SU-DHL-6 (cell line): Measurements from ENCODE around the gene RHEX.

Source experiments
- H2AFZ ChIP-seq: fragments of 200-600 bp; sonication (generic); 2 replicates; pipeline ENCODE4 v1.6.1; 2014; ENCODE audit warnings: low read depth, mild to moderate bottlenecking, moderate library complexity, mixed read lengths, antibody characterized with exemption, low read length; ENCODE audit not compliant: severe bottlenecking
- H3F3A ChIP-seq: fragments of 200-600 bp; shearing (Covaris generic); 2 replicates; pipeline ENCODE4 v1.6.0; 2016; ENCODE audit warnings: antibody characterized with exemption, mild to moderate bottlenecking; ENCODE audit not compliant: insufficient read depth
- H3K27ac ChIP-seq: fragments of 200-600 bp; sonication (generic); 2 replicates; pipeline ENCODE4 v1.5.1; 2016; ENCODE audit warnings: low read depth, mild to moderate bottlenecking, low read length, moderate library complexity, mixed read lengths
- H3K27me3 ChIP-seq: fragments of 200-600 bp; sonication (generic), shearing (Covaris generic); 2 replicates; pipeline ENCODE4 v1.6.0; 2014; ENCODE audit warnings: mild to moderate bottlenecking, low read length
- H3K36me3 ChIP-seq: fragments of 200-600 bp; sonication (generic); 2 replicates; pipeline ENCODE4 v1.6.1; 2014; ENCODE audit warnings: mild to moderate bottlenecking, low read length, mixed read lengths
- H3K4me2 ChIP-seq: fragments of 300-600, 200-600 bp; shearing (Covaris generic), sonication (generic); 2 replicates; pipeline ENCODE4 v1.6.0; 2014; ENCODE audit warnings: low read length, low read depth, mild to moderate bottlenecking; ENCODE audit not compliant: poor library complexity, severe bottlenecking
- H3K4me3 ChIP-seq: fragments of 200-600 bp; sonication (generic); 2 replicates; pipeline ENCODE4 v1.5.1; 2014; ENCODE audit warnings: antibody characterized with exemption, low read length, mild to moderate bottlenecking, mixed read lengths; ENCODE audit not compliant: insufficient read depth, poor library complexity, severe bottlenecking
- H3K79me2 ChIP-seq: fragments of 200-600 bp; sonication (generic); 2 replicates; pipeline ENCODE4 v1.6.1; 2014; ENCODE audit warnings: mild to moderate bottlenecking, low read length, moderate library complexity; ENCODE audit not compliant: insufficient read depth
- H3K9ac ChIP-seq: fragments of 200-600 bp; sonication (generic); 2 replicates; pipeline ENCODE4 v1.7.0; 2014; ENCODE audit warnings: mild to moderate bottlenecking, low read length
- H3K9me2 ChIP-seq: fragments of 200-600 bp; sonication (generic); replicated peaks from 2 replicates; pipeline ENCODE4 v1.6.1; 2014; ENCODE audit warnings: low read length; ENCODE audit not compliant: insufficient read depth
- H3K9me3 ChIP-seq: fragments of 200-600 bp; sonication (generic); 2 replicates; pipeline ENCODE4 v1.6.1; 2014; ENCODE audit warnings: low read length, mixed read lengths; ENCODE audit not compliant: insufficient read depth
- H4K20me1 ChIP-seq: fragments of 200-600 bp; sonication (generic); 2 replicates; pipeline ENCODE4 v1.6.1; 2014; ENCODE audit warnings: low read depth, mild to moderate bottlenecking, antibody characterized with exemption, low read length, moderate library complexity, mixed read lengths
- CTCF ChIP-seq: fragments of 200-600 bp; sonication (generic); IDR thresholded peaks from one replicate; pipeline ENCODE4 v1.5.1; 2017; ENCODE audit warnings: antibody characterized with exemption, mild to moderate bottlenecking, low read length, moderate library complexity; ENCODE audit not compliant: insufficient read depth, poor library complexity, severe bottlenecking
- EZH2phosphoT487 ChIP-seq: fragments of 200-600 bp; sonication (generic), shearing (Covaris generic); conservative IDR thresholded peaks from 2 replicates; pipeline ENCODE4 v1.6.1; 2018; ENCODE audit warnings: mild to moderate bottlenecking, antibody characterized with exemption, low read length, moderate library complexity, mixed read lengths

The RHEX gene

GRCh38 chr1:206081856-206082255, 28.9 kb downstream of the RHEX start:
- H3K4me3 ChIP-seq = no peak overlapping the region
- no peaks in the 10 kb centered on the region; the same call in 1 of the 2 replicates for H3F3A ChIP-seq
- H3K79me2 ChIP-seq = no peaks in the 10 kb centered on the region
- H3K9me2 ChIP-seq = no peaks in the 10 kb centered on the region
- H3K27me3 ChIP-seq = no peaks in the 10 kb centered on the region
- no peak overlapping the region for H2AFZ ChIP-seq
- H3K36me3 ChIP-seq = no peaks in the 10 kb centered on the region
- no peaks in the 10 kb centered on the region for H4K20me1 ChIP-seq
- no peak overlapping the region for H3K9ac ChIP-seq
- H3K4me2 ChIP-seq = no peak overlapping the region
- H3K27ac ChIP-seq = no peak overlapping the region
- H3K9me3 ChIP-seq = no peaks in the 10 kb centered on the region
- TF ChIP-seq EZH2phosphoT487 (no peak), CTCF (no peak)

GRCh38 chr1:206082831-206083695, 30.1 kb downstream of the RHEX start:
- Histone ChIP-seq H3F3A (no peaks in the 10 kb centered on the region), H3K4me2 (no peak overlapping the region), H3K9me2 (no peaks in the 10 kb centered on the region), H3K9ac (no peak overlapping the region), H3K27ac (no peak overlapping the region), H3K27me3 (no peaks in the 10 kb centered on the region), H3K9me3 (no peaks in the 10 kb centered on the region), H4K20me1 (no peaks in the 10 kb centered on the region), H3K79me2 (no peaks in the 10 kb centered on the region), H3K4me3 (no peak overlapping the region), H3K36me3 (no peaks in the 10 kb centered on the region), H2AFZ (no peak overlapping the region)
- TF ChIP-seq CTCF (no peak), EZH2phosphoT487 (no peak)

GRCh38 chr1:206083750-206084149, 30.8 kb downstream of the RHEX start:
- Histone ChIP-seq H3K9me2 (no peaks in the 10 kb centered on the region), H3K36me3 (no peaks in the 10 kb centered on the region), H3K27me3 (no peaks in the 10 kb centered on the region), H2AFZ (no peak overlapping the region), H3K79me2 (no peaks in the 10 kb centered on the region), H3K4me3 (no peak overlapping the region), H3K9me3 (no peaks in the 10 kb centered on the region), H3K4me2 (no peak overlapping the region), H3F3A (no peaks in the 10 kb centered on the region), H4K20me1 (no peaks in the 10 kb centered on the region), H3K9ac (no peak overlapping the region), H3K27ac (no peak overlapping the region)
- TF ChIP-seq EZH2phosphoT487 = no peak
- no peak for TF ChIP-seq CTCF
